Left colon (tissue), 2 donors: ENCODE measurements around the gene KBTBD12. TPM values are rescaled to one million over a fixed set of nuclear protein-coding genes. Genes with fewer than 3 reads are reported as not detected.
A peak's percentile ranks its signal among the peaks of the same experiment; 100 is the strongest.
"Not testable (repeated sequence)": the region's sequence is repeated elsewhere in the genome, so short reads cannot be mapped to it uniquely, and the experiment has no call there.

Experiments used
- ATAC-seq: fragments of 200-7000 bp; cut with Tn5 transposase; one replicate; pipeline ENCODE4 v1.9.1; 2020; ENCODE audit warnings: mild to moderate bottlenecking, moderate library complexity
- DNase-seq, 2 donors: peaks; one replicate each; pipeline ENCODE4 v3.0.0-alpha.2; 2020
- intact Hi-C, 2 donors: fragments of 100-400 bp; cut with DNase I in 1 of 2; cut with micrococcal nuclease in 1 of 2; formaldehyde crosslinking; loops; one replicate each; pipeline versions ENCODE4 v1.11.2 to v1.14.0; 2022; cut with DNase I, micrococcal nuclease
- total RNA-seq, 2 donors: library from RNA; stranded (reverse); fragmentation: NEBNext Ultra II Directional; extraction: Animal tissue kit (Norgen Biotek cat#: 25700); gene quantifications; one replicate each; pipeline ENCODE4 v1.2.1, GENCODE V29; 2021
- donor health status: DM: no; HTN: no; CAD: no.
- donor health status: DM: yes; HTN: yes; CAD: no.

The KBTBD12 gene
- total RNA-seq, 2 donors from 2014 or later = 3.8 to 4.6 TPM

- ATAC-seq (no peak), DNase-seq (no peak)
- intact Hi-C loops = no loop called here
Observed at GRCh38 chr3:127899766-127900165, 15.3 kb upstream of the KBTBD12 start.

GRCh38 chr3:127900536-127900935 is 14.5 kb upstream of the KBTBD12 start:
- ATAC-seq (no peak), DNase-seq (no peak)
- intact Hi-C loops = no loop called here

DNA sequence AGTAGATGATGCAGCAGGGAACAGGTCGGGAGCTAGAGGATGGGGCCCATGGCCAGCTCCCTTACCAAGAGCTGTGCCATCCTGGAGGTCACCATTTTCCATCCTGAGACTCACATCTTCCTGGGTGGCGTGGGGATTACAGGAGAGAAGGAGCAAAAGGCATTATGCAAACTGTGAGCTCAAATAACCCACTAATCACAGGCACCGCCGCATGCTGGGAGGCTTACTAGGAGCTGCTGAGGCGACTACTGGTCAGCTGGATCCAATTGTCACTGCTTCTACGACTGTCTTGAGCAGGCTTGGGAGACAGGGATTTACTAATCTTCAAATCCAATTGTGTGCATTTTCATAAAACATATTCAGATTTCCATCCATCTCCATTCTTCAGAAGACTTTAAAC is 12.5 kb upstream of the KBTBD12 start:
- ATAC-seq = no peak
- intact Hi-C loops = no loop called here

GRCh38 chr3:127903611-127904375 is 11.2 kb upstream of the KBTBD12 start:
- intact Hi-C loops = no loop called here
- DNase-seq (no peak), ATAC-seq (no peak)

More for the DNA sequence above, 12.5 kb upstream of the KBTBD12 start:
- DNase-seq = no peak

- DNase-seq (no peak), ATAC-seq (no peak)
- intact Hi-C loops = no loop called here
Observed at GRCh38 chr3:127905556-127905955, 9.5 kb upstream of the KBTBD12 start.

DNA sequence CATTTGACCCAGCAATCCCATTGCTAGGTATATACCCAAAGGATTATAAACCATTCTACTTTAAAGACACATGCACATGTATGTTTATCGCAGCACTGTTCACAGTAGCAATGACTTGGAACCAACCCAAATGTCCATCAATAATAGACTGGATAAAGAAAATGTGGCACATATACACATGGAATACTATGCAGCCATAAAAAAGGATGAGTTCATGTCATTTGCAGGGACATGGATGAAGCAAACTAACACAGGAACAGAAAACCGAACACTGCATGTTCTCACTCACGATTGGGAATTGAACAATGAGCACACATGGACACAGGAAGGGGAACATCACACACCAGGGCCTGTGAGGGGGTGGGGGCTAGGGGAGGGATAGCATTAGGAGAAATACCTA is 8.4 kb upstream of the KBTBD12 start:
- intact Hi-C loops, ATAC-seq, DNase-seq: not testable (repeated sequence)

DNA sequence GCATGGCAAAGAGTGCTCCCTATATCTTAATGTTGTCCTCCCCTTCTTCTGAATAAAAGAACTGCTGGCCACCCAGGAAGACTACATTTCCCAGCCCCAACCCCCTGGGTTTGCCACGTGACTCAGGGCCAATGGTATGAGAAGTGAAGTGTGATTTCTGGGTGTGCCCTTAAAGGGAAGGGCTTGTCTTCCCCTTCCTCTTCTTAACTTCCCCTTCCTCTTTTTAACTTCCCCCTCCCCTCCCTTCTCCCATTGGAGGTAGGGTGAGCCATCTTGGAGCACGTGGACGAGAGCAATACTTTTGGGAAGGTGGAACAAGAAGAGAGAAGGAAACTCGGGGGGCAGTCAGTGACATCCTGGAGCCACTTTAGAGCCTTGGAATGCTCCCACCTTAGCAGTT is 6.8 kb upstream of the KBTBD12 start:
- DNase-seq (no peak), ATAC-seq (peak; percentile 16)
- intact Hi-C loops = no loop called here

DNA sequence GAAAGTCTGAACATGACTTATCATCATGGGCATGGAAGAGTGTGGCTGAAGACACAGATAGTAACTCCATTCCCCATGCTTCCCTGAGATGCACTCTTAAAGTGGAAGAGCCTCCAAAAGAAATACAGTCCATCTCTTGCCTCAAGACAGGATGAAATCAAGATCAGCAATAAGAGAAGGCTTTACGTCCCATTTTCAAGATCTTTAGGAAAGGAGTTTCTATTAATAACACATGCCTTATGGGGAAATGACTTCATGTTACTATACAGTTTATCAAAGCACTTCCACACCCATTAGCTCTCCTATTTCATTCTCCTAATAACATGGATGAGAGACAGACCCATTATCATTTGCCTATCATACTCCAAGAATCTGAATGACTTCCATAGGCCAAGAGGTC is 6.1 kb upstream of the KBTBD12 start:
- intact Hi-C loops = no loop called here
- ATAC-seq (no peak), DNase-seq (no peak)

- DNase-seq (no peak), ATAC-seq (no peak)
- intact Hi-C loops = no loop called here
Observed at GRCh38 chr3:127909646-127910045, 5.4 kb upstream of the KBTBD12 start.

- DNase-seq (no peak), ATAC-seq (peak; percentile 38)
- intact Hi-C loops = no loop called here
Observed at GRCh38 chr3:127911421-127911931, 3.6 kb upstream of the KBTBD12 start.

DNA sequence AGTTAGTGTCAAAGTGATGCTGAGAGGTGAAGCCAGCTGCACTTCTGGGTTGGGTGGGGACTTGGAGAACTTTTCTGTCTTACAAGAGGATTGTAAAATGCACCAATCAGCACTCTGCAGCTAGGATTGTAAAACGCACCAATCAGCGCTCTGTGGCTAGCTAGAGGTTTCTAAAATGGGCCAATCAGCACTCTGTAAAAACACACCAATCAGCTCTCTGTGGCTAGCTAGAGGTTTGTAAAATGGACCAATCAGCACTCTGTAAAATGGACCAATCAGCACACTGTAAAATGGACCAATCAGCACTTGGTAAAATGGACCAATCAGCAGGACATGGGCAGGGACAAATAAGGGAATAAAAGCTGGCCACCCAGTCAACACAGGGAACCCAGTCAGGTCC is 1.2 kb upstream of the KBTBD12 start:
- ATAC-seq, DNase-seq, intact Hi-C loops: not testable (repeated sequence)

GRCh38 chr3:127914584-127914983 is 448 bp upstream of the KBTBD12 start:
- no peak for DNase-seq
- peak; percentile 57 for ATAC-seq
- intact Hi-C loops = no loop called here

DNA sequence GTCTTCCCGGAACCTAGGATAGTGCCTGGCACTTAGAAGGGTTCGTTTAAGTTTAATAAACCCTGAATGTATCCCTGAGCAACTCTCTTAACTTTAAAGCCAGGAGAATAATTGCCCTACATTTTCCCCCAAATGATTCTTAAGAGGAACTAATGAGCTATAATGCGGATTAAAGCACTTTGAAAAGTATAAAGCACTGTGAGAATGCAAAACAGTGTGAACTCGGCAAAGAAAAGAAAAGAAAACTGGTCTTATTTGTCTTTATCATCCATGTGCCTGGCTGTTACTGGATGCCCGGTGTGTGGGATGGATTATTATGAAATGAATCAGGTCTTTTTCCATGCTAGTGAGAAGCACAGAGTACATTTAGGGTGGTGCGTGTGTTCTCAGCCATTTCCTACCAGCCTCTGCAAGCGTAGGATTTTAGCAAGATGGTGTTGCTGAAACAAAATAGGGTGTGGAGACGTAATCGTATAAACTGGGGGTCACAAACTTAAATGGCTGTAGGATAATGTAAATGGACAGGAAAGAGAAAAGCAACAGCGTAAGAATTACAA is 983 bp downstream of the KBTBD12 start:
- ATAC-seq (no peak), DNase-seq (no peak)
- intact Hi-C loops = no loop called here

DNA sequence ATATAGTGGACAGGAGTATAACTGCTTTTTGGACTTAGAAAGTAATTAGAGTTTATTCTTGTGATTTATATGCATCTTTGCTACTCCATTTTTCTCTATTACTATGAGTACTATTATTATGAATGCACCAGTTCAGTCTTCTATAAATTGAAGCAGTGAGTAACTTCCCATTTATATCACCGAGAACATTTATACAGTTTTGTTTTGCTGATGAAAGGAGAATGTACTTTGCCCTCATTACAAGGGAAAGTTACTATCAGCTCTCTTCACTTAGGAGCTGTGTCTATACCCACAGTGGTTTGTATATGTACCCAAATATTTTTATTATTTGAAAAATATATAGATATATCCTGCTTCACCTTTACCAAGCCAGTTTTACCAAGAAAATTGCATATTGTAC is 5.7 kb downstream of the KBTBD12 start:
- DNase-seq (no peak), ATAC-seq (peak; percentile 84)
- intact Hi-C loops = no loop called here

GRCh38 chr3:127923611-127924010 is 8.6 kb downstream of the KBTBD12 start:
- intact Hi-C loops = no loop called here
- ATAC-seq = no peak

GRCh38 chr3:127925384-127925783 is 10.4 kb downstream of the KBTBD12 start:
- intact Hi-C loops = no loop called here
- ATAC-seq = no peak
- DNase-seq = no peak

More at GRCh38 chr3:127923611-127924010, 8.6 kb downstream of the KBTBD12 start:
- DNase-seq = no peak

GRCh38 chr3:127927829-127928604 is 13.0 kb downstream of the KBTBD12 start:
- ATAC-seq (no peak), DNase-seq (no peak)
- intact Hi-C loops = no loop called here

DNA sequence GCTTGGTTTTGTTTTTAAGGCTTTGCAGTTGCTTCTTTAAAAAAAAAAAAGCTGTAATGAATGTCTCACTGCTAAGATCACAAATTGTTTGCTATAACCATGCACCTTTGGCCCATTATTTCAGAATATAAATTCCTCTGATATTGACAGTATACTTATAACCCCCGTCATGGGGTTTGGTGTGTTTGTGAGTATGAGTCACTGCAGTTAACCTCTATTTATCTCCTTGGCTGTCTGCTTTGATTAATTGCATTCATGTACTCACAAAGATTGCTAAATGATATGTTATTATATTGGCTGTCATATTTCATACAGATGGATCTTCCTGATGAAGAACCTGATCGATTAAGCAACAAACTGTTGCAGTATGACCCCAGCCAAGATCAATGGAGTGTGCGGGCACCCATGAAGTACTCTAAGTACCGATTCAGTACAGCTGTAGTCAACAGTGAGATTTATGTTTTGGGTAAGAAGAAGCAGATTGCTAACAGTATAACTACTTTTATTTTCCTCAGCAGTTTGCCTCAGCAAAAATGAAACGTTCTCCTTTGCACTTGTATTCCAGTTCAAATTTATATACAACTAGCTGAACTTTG is 14.9 kb downstream of the KBTBD12 start:
- ATAC-seq = peak; percentile 44
- intact Hi-C loops = no loop called here
- no peak for DNase-seq

- no peak for ATAC-seq
- no peak for DNase-seq
- intact Hi-C loops = no loop called here
Observed at GRCh38 chr3:127933396-127933795, 18.4 kb downstream of the KBTBD12 start.
